H1 (cell line): ENCODE measurements around the gene MARK3. TPM values are rescaled to one million over a fixed set of nuclear protein-coding genes. Genes with fewer than 3 reads are reported as not detected.
A peak's percentile ranks its signal among the peaks of the same experiment; 100 is the strongest.

Source experiments
- CTCF ChIA-PET: fragments of 300-600 bp; sonication (Branson Sonifier 250); formaldehyde crosslinking; loops from one replicate; lab custom pipeline; 2021; ENCODE audit not compliant: partially characterized antibody; lab: Charles Lee
- POLR2A ChIA-PET: fragments of 300-600 bp; sonication (Branson Sonifier 250); formaldehyde crosslinking; loops from one replicate; lab custom pipeline; 2021; ENCODE audit warnings: inconsistent platforms; ENCODE audit not compliant: partially characterized antibody; lab: Charles Lee
- DNase-seq, 2 experiments: peaks; one replicate each; pipeline versions ENCODE4 v3.0.0 to v3.0.0-alpha.2; 2010 to 2022; ENCODE audit warnings: low spot score in 2 of 2, low read depth in 1 of 2, mixed read lengths in 1 of 2
- FAIRE-seq: peaks from 2 replicates; lab custom pipeline; 2011; peaks lifted over from hg19 to GRCh38; lab: Jason Lieb, UNC
- H2AFZ ChIP-seq: 2 replicates; pipeline ENCODE4 v1.8.1; 2012; ENCODE audit warnings: low read length, inconsistent platforms
- H2AK5ac ChIP-seq: 2 replicates; pipeline ENCODE4 v1.6.1; 2013; ENCODE audit warnings: low read depth, low read length
- H2BK120ac ChIP-seq: replicated peaks from 2 replicates; pipeline ENCODE3; 2013; ENCODE audit warnings: low read depth, low read length, inconsistent platforms
- H2BK12ac ChIP-seq: 2 replicates; pipeline ENCODE4 v1.6.1; 2013; ENCODE audit warnings: low read depth, low read length
- H2BK15ac ChIP-seq: 2 replicates; pipeline ENCODE4 v1.6.1; 2013; ENCODE audit warnings: low read length
- H2BK20ac ChIP-seq: 2 replicates; pipeline ENCODE4 v1.6.1; 2013; ENCODE audit warnings: low read length
- H2BK5ac ChIP-seq: 2 replicates; pipeline ENCODE4 v1.6.1; 2013; ENCODE audit warnings: low read depth, low read length
- H3K14ac ChIP-seq: 2 replicates; pipeline ENCODE4 v1.6.1; 2013; ENCODE audit warnings: inconsistent platforms; ENCODE audit not compliant: insufficient read length
- H3K18ac ChIP-seq: 2 replicates; pipeline ENCODE4 v1.6.1; 2013; ENCODE audit warnings: low read length; ENCODE audit errors: extremely low read depth
- H3K23ac ChIP-seq: 2 replicates; pipeline ENCODE4 v1.6.1; 2013; ENCODE audit warnings: inconsistent platforms; ENCODE audit not compliant: insufficient read length
- H3K23me2 ChIP-seq: 2 replicates; pipeline ENCODE4 v1.6.1; 2013; ENCODE audit warnings: low read depth, low read length
- H3K27ac ChIP-seq: 2 replicates; pipeline ENCODE4 v1.6.1; 2011; ENCODE audit warnings: low read depth, low read length, inconsistent platforms
- H3K27me3 ChIP-seq, 4 experiments: replicated peaks in 1 of 4; 1 replicate in 1 of 4; 2 replicates in 3 of 4; pipeline versions ENCODE4 v1.6.1 to v1.8.1; 2011 to 2013; ENCODE audit warnings: low read length in 3 of 4, mild to moderate bottlenecking in 3 of 4, inconsistent platforms in 2 of 4, mixed read lengths in 2 of 4, moderate library complexity in 1 of 4; ENCODE audit not compliant: control insufficient read depth in 3 of 4, insufficient read depth in 3 of 4; ENCODE audit errors: extremely low read depth in 1 of 4
- H3K36me3 ChIP-seq, 4 experiments: 2 replicates each; pipeline versions ENCODE4 v1.6.1 to v1.8.1; 2011 to 2013; ENCODE audit warnings: mild to moderate bottlenecking in 4 of 4, low read length in 3 of 4, moderate library complexity in 2 of 4, control low read depth in 1 of 4, inconsistent platforms in 1 of 4; ENCODE audit not compliant: insufficient read depth in 4 of 4, control insufficient read depth in 2 of 4
- H3K4ac ChIP-seq: replicated peaks from 2 replicates; pipeline ENCODE3; 2013; ENCODE audit warnings: low read length, low read depth, mixed read lengths, inconsistent platforms; ENCODE audit not compliant: insufficient read length
- H3K4me1 ChIP-seq, 4 experiments: replicated peaks in 1 of 4; 1 replicate in 1 of 4; 2 replicates in 3 of 4; pipeline versions ENCODE4 v1.6.1 to v1.8.1; 2011 to 2013; ENCODE audit warnings: low read length in 3 of 4, inconsistent platforms in 2 of 4, mixed read lengths in 1 of 4; ENCODE audit not compliant: insufficient read depth in 4 of 4, control insufficient read depth in 3 of 4
- H3K4me2 ChIP-seq, 2 experiments: 2 replicates each; pipeline versions ENCODE4 v1.6.1 to v1.8.1; 2011 to 2013; ENCODE audit warnings: low read depth in 2 of 2, low read length in 2 of 2, control low read depth in 1 of 2, inconsistent platforms in 1 of 2, mild to moderate bottlenecking in 1 of 2; ENCODE audit not compliant: insufficient read depth in 1 of 2
- H3K4me3 ChIP-seq, 4 experiments: fragments of 200-600, 300-600 bp in 1 of 4; sonication (generic), shearing (Covaris generic), sonication (Bioruptor Twin) in 1 of 4; 2 replicates each; pipeline versions ENCODE4 v1.5.1 to v1.8.1; 2011 to 2016; ENCODE audit warnings: low read length in 4 of 4, low read depth in 3 of 4, control low read depth in 2 of 4, inconsistent platforms in 2 of 4, mild to moderate bottlenecking in 2 of 4, mixed read lengths in 1 of 4, moderate library complexity in 1 of 4; ENCODE audit not compliant: insufficient read depth in 2 of 4; ENCODE audit errors: extremely low read depth in 1 of 4
- H3K56ac ChIP-seq: replicated peaks from 2 replicates; pipeline ENCODE3; 2013; ENCODE audit warnings: low read depth, mild to moderate bottlenecking, mixed read lengths, low read length, inconsistent platforms; ENCODE audit not compliant: insufficient read length
- H3K79me1 ChIP-seq: 2 replicates; pipeline ENCODE4 v1.6.1; 2013; ENCODE audit warnings: low read depth, low read length, control low read depth
- H3K79me2 ChIP-seq, 2 experiments: 2 replicates each; pipeline versions ENCODE4 v1.6.1 to v1.8.1; 2012 to 2013; ENCODE audit warnings: low read length in 2 of 2, mild to moderate bottlenecking in 2 of 2, inconsistent platforms in 1 of 2; ENCODE audit not compliant: insufficient read depth in 2 of 2, control insufficient read depth in 1 of 2
- H3K9ac ChIP-seq, 4 experiments: replicated peaks in 1 of 4; 1 replicate in 1 of 4; 2 replicates in 3 of 4; pipeline versions ENCODE4 v1.6.1 to v1.8.1; 2011 to 2013; ENCODE audit warnings: low read depth in 3 of 4, low read length in 3 of 4, control low read depth in 2 of 4, mild to moderate bottlenecking in 2 of 4, moderate library complexity in 2 of 4, inconsistent platforms in 1 of 4; ENCODE audit errors: extremely low read depth in 1 of 4
- H3K9me3 ChIP-seq, 2 experiments: 2 replicates each; pipeline versions ENCODE4 v1.6.1 to v1.8.1; 2012 to 2013; ENCODE audit warnings: mild to moderate bottlenecking in 2 of 2, moderate library complexity in 2 of 2, control low read depth in 1 of 2, inconsistent platforms in 1 of 2, low read depth in 1 of 2, low read length in 1 of 2, mixed read lengths in 1 of 2; ENCODE audit not compliant: insufficient read depth in 2 of 2
- H4K20me1 ChIP-seq, 2 experiments: replicated peaks in 1 of 2; 2 replicates each; pipeline versions ENCODE3 to v1.8.1; 2011 to 2013; ENCODE audit warnings: inconsistent platforms in 2 of 2, low read length in 2 of 2, mild to moderate bottlenecking in 1 of 2; ENCODE audit not compliant: insufficient read depth in 2 of 2, control insufficient read depth in 1 of 2
- H4K5ac ChIP-seq: 2 replicates; pipeline ENCODE4 v1.6.1; 2013; ENCODE audit warnings: low read length, low read depth, mixed read lengths, inconsistent platforms; ENCODE audit not compliant: insufficient read length
- H4K8ac ChIP-seq: 2 replicates; pipeline ENCODE4 v1.8.0; 2013; ENCODE audit warnings: mild to moderate bottlenecking, moderate library complexity, low read length, inconsistent platforms; ENCODE audit not compliant: insufficient read depth; ENCODE audit errors: extremely low read depth
- H4K91ac ChIP-seq: replicated peaks from 2 replicates; pipeline ENCODE3; 2013; ENCODE audit warnings: low read length, mixed read lengths, inconsistent platforms; ENCODE audit not compliant: insufficient read length
- CREB1 ChIP-seq: IDR thresholded peaks from 2 replicates; pipeline ENCODE4 v1.6.1; 2012; ENCODE audit warnings: inconsistent platforms
- CTBP2 ChIP-seq: IDR thresholded peaks from 2 replicates; pipeline ENCODE4 v1.7.0; 2011; ENCODE audit warnings: borderline replicate concordance, mild to moderate bottlenecking, moderate library complexity, mixed read lengths, low read length; ENCODE audit not compliant: insufficient read depth, insufficient read length
- E2F6 ChIP-seq: IDR thresholded peaks from 2 replicates; pipeline ENCODE4 v1.6.1; 2012; ENCODE audit warnings: inconsistent platforms
- EGR1 ChIP-seq: IDR thresholded peaks from 2 replicates; pipeline ENCODE4 v1.6.1; 2011; ENCODE audit warnings: low read depth, low read length, borderline replicate concordance
- JUND ChIP-seq: IDR thresholded peaks from 2 replicates; pipeline ENCODE4 v1.6.1; 2011; ENCODE audit warnings: mild to moderate bottlenecking, improper control_type of control experiment, low read length
- RAD21 ChIP-seq, 2 experiments: IDR thresholded peaks in 1 of 2; conservative IDR thresholded peaks in 1 of 2; 2 replicates each; pipeline ENCODE4 v1.6.1; 2011; ENCODE audit warnings: low read depth in 2 of 2, low read length in 2 of 2, improper control_type of control experiment in 1 of 2, inconsistent platforms in 1 of 2, mild to moderate bottlenecking in 1 of 2, moderate library complexity in 1 of 2
- SIN3A ChIP-seq, 2 experiments: IDR thresholded peaks in 1 of 2; conservative IDR thresholded peaks in 1 of 2; 2 replicates each; pipeline ENCODE4 v1.6.1; 2011 to 2012; ENCODE audit warnings: low read length in 2 of 2, improper control_type of control experiment in 1 of 2, low read depth in 1 of 2, mild to moderate bottlenecking in 1 of 2
- WGBS, 2 experiments: shearing (Covaris generic) in 1 of 2; methylation state at CpG; one replicate each; pipeline versions ENCODE4 v1.1.6 to v1.1.7; 2013 to 2015; ENCODE audit warnings: low lambda C conversion rate in 2 of 2, mixed read lengths in 2 of 2, inconsistent platforms in 1 of 2, low coverage in 1 of 2, missing lambda C conversion rate in 1 of 2; ENCODE audit not compliant: insufficient replicate concordance in 2 of 2, insufficient coverage in 1 of 2, insufficient read length in 1 of 2; ENCODE audit errors: extremely low coverage in 1 of 2, missing lambda C conversion rate in 1 of 2; 5-methylcytosine and 5-hydroxymethylcytosine counted together
- polyA plus RNA-seq, 7 experiments: library from polyadenylated mRNA; depleted of rRNA in 3 of 7; stranded (reverse) in 5 of 7; unstranded in 2 of 7; fragments of >200 nt in 5 of 7; fragments of 200-250 nt in 2 of 7; gene quantifications; 1 replicate in 5 of 7; 2 replicates in 1 of 7; 4 replicates in 1 of 7; pipeline versions ENCODE4 v1.2.1 to v1.2.3, GENCODE V29; 2011 to 2013; ENCODE audit warnings: missing spikeins in 2 of 7, mixed read lengths in 2 of 7
- total RNA-seq: library from RNA; stranded (reverse); fragmentation: NEBNext Ultra II Directional; extraction: Animal tissue kit (Norgen Biotek cat#: 25700); gene quantifications from 2 replicates; pipeline ENCODE4 v1.2.1, GENCODE V29; 2021
- TF ChIP-seq, protein P1 (sequence below): IDR thresholded peaks from 2 replicates; pipeline ENCODE4 v1.6.1; 2011; ENCODE audit warnings: low read length, improper control_type of control experiment

The MARK3 gene
- total and polyA plus RNA-seq, 2 of the 8 experiments (the other 6 are each of a cell fraction or from before 2014, with no cell fraction given), result 39.4 to 76.9 TPM

- Histone ChIP-seq H3K4me2 (no peak overlapping the region; a peak in 1 of 4 replicates), H4K20me1 (peaks cover 0 to 4% of the 10 kb centered on the region in 2 experiments), H3K9me3 (no peaks in the 10 kb centered on the region), H3K27me3 (no peaks in the 10 kb centered on the region), H3K79me2 (no peaks in the 10 kb centered on the region), H2BK5ac (peak overlapping the region; percentile 42; the same call in 1 of the 2 replicates), H3K14ac (no peak overlapping the region), H3K4me3 (no peak overlapping the region), H3K27ac (no peak overlapping the region), H3K36me3 (no peaks in the 10 kb centered on the region), H3K9ac (no peak overlapping the region; a peak in 1 of 7 replicates), H3K79me1 (no peaks in the 10 kb centered on the region), H2BK15ac (peak overlapping the region; percentile 97; the same call in 1 of the 2 replicates), H4K5ac (no peak overlapping the region), H3K56ac (no peak overlapping the region), H3K4ac (peak overlapping the region; percentile 32), H2BK20ac (no peak overlapping the region), H3K23ac (no peak overlapping the region), H2AK5ac (no peak overlapping the region), H2BK12ac (peak overlapping the region; percentile 92; the same call in 1 of the 2 replicates), H3K18ac (peak overlapping the region; percentile 75; the same call in 1 of the 2 replicates), H4K8ac (peak overlapping the region; percentile 69), H2AFZ (no peak overlapping the region), H2BK120ac (no peak overlapping the region), H4K91ac (peak overlapping the region; percentile 88), H3K4me1 (peaks cover 0 to 26% (median 22%) of the 10 kb centered on the region in 4 experiments; a peak in 6 of 7 replicates), H3K23me2 (no peaks in the 10 kb centered on the region)
- POLR2A ChIA-PET, result interaction anchor here (0.8 to 29.8 kb wide), 9 partner anchors 8 to 210 kb away, joined by 3 to 844 read pairs (median 5); partner anchors contain the start of genes BAG5, CKB and COA8
- CTCF ChIA-PET, result interaction anchor here (0.5 to 28.8 kb wide), 14 partner anchors 8 to 200 kb away, joined by 3 to 921 read pairs (median 4); partner anchors contain the start of genes CKB and TRMT61A
- FAIRE-seq (peak; percentile 77), DNase-seq (peak in 1 of 2 experiments; percentile 98)
- WGBS, 2 experiments, result 37% methylated on average over 21 of the region's 21 CpGs; no CpG with 5 or more reads in 1 of the 2 experiments
- TF ChIP-seq EGR1, result no peak
- TF ChIP-seq CREB1, result 0 out of 2 replicates have a peak, but pooled peaks have one; percentile 59
- TF ChIP-seq, protein P1, sequence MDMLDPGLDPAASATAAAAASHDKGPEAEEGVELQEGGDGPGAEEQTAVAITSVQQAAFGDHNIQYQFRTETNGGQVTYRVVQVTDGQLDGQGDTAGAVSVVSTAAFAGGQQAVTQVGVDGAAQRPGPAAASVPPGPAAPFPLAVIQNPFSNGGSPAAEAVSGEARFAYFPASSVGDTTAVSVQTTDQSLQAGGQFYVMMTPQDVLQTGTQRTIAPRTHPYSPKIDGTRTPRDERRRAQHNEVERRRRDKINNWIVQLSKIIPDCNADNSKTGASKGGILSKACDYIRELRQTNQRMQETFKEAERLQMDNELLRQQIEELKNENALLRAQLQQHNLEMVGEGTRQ, result no peak
- peak; percentile 36 for TF ChIP-seq CTBP2
- peak in 1 of 2 experiments; percentile 77; a peak in 2 of 4 replicates for TF ChIP-seq SIN3A (conservative IDR thresholded peaks at IDR 0.05 in 1 of 2, IDR thresholded peaks at IDR 0.05 in 1 of 2; ENCODE audit: low read depth in 1 of 2, low read length in 2 of 2)
- peak; percentile 100 for TF ChIP-seq RAD21 (IDR thresholded peaks at IDR 0.05 in 1 of 2, conservative IDR thresholded peaks at IDR 0.05 in 1 of 2; ENCODE audit: low read depth in 2 of 2, low read length in 2 of 2)
- no peak for TF ChIP-seq JUND
- TF ChIP-seq E2F6, result peak; percentile 62
Measured at GRCh38 chr14:103546652-103547454, 161.6 kb downstream of the MARK3 start.
